ENCODE results near the gene THSD4. TPM values are rescaled to one million over a fixed set of nuclear protein-coding genes. Genes with fewer than 3 reads are reported as not detected.

Gene THSD4
- polyA plus RNA-seq, 1 donor from 2014 or later: 0.46 TPM

GRCh38 chr15:71447328-71448250, 332.3 kb downstream of the THSD4 start:
- Histone ChIP-seq H3K9me3 (ENCODE audit: low read length) (no peaks in the 10 kb centered on the region), H3K9me2 (ENCODE audit: insufficient read depth, low read length) (no peaks in the 10 kb centered on the region), H3K27ac (ENCODE audit: low read length) (no peak overlapping the region), H3F3A (ENCODE audit: insufficient read depth, low read length, poor library complexity, severe bottlenecking) (no peaks in the 10 kb centered on the region), H4K20me1 (ENCODE audit: insufficient read depth) (no peaks in the 10 kb centered on the region), H3K36me3 (ENCODE audit: insufficient read depth, low read length) (no peaks in the 10 kb centered on the region), H3K4me2 (ENCODE audit: low read length) (no peak overlapping the region), H3K9ac (ENCODE audit: low read length) (no peak overlapping the region), H2AFZ (ENCODE audit: low read depth, low read length) (no peak overlapping the region), H3K4me3 (ENCODE audit: low read length) (no peak overlapping the region), H3K79me2 (replicated peaks; ENCODE audit: insufficient read depth, low read length) (no peaks in the 10 kb centered on the region), H3K27me3 (ENCODE audit: insufficient read depth, low read depth, low read length) (no peaks in the 10 kb centered on the region)
- TF ChIP-seq EP300 (conservative IDR thresholded peaks at IDR 0.05; ENCODE audit: poor library complexity, severe bottlenecking): no peak
- no peak for TF ChIP-seq POLR2AphosphoS5 (IDR thresholded peaks at IDR 0.05)
- TF ChIP-seq MXI1 (conservative IDR thresholded peaks at IDR 0.05; ENCODE audit: poor library complexity, severe bottlenecking): no peak
- TF ChIP-seq RAD21 (conservative IDR thresholded peaks at IDR 0.05): no peak
- TF ChIP-seq CTCF (IDR thresholded peaks at IDR 0.05; ENCODE audit: poor library complexity, severe bottlenecking): no peak
- TF ChIP-seq SMC3 (conservative IDR thresholded peaks at IDR 0.05; ENCODE audit: poor library complexity): no peak
- TF ChIP-seq TAF1 (IDR thresholded peaks at IDR 0.05; ENCODE audit: low read depth): no peak
- no peak for TF ChIP-seq REST (IDR thresholded peaks at IDR 0.05; ENCODE audit: borderline replicate concordance)
- no peak for TF ChIP-seq EZH2 (IDR thresholded peaks at IDR 0.05; ENCODE audit: borderline replicate concordance, insufficient read depth, low read length, poor library complexity, severe bottlenecking)

GRCh38 chr15:71448688-71449114, 333.4 kb downstream of the THSD4 start:
- Histone ChIP-seq H3K79me2 (replicated peaks; ENCODE audit: insufficient read depth, low read length) (no peaks in the 10 kb centered on the region), H3K27ac (ENCODE audit: low read length) (no peak overlapping the region), H3K9me3 (ENCODE audit: low read length) (no peaks in the 10 kb centered on the region), H3K9me2 (ENCODE audit: insufficient read depth, low read length) (no peaks in the 10 kb centered on the region), H3K4me3 (ENCODE audit: low read length) (no peak overlapping the region), H3K4me2 (ENCODE audit: low read length) (no peak overlapping the region), H3K36me3 (ENCODE audit: insufficient read depth, low read length) (no peaks in the 10 kb centered on the region), H3K9ac (ENCODE audit: low read length) (no peak overlapping the region), H3K27me3 (ENCODE audit: insufficient read depth, low read depth, low read length) (no peaks in the 10 kb centered on the region), H4K20me1 (ENCODE audit: insufficient read depth) (no peaks in the 10 kb centered on the region), H2AFZ (ENCODE audit: low read depth, low read length) (no peak overlapping the region), H3F3A (ENCODE audit: insufficient read depth, low read length, poor library complexity, severe bottlenecking) (no peaks in the 10 kb centered on the region)
- no peak for TF ChIP-seq MXI1 (conservative IDR thresholded peaks at IDR 0.05; ENCODE audit: poor library complexity, severe bottlenecking)
- TF ChIP-seq SMC3 (conservative IDR thresholded peaks at IDR 0.05; ENCODE audit: poor library complexity): peak; percentile 95
- no peak for TF ChIP-seq EZH2 (IDR thresholded peaks at IDR 0.05; ENCODE audit: borderline replicate concordance, insufficient read depth, low read length, poor library complexity, severe bottlenecking)
- TF ChIP-seq RAD21 (conservative IDR thresholded peaks at IDR 0.05): peak; percentile 95
- TF ChIP-seq CTCF (IDR thresholded peaks at IDR 0.05; ENCODE audit: poor library complexity, severe bottlenecking): peak; percentile 94

Measured in neural cell (in vitro differentiated cells).